Glomerular endothelial cell (primary cell): ENCODE data around the gene LRP1B. TPM values are rescaled to one million over a fixed set of nuclear protein-coding genes. Genes with fewer than 3 reads are reported as not detected.

ENCODE experiments used
- DNase-seq: peaks from one replicate; pipeline ENCODE4 v3.0.0-alpha.2; 2011; ENCODE audit warnings: low read depth, low spot score; ENCODE audit errors: extremely low read depth
- total RNA-seq: library from RNA; depleted of rRNA; stranded (reverse); fragments of >200 nt; gene quantifications from 2 replicates; pipeline ENCODE4 v1.2.3, GENCODE V29; 2015

LRP1B gene
- total RNA-seq, 1 donor from 2014 or later: not detected

DNA sequence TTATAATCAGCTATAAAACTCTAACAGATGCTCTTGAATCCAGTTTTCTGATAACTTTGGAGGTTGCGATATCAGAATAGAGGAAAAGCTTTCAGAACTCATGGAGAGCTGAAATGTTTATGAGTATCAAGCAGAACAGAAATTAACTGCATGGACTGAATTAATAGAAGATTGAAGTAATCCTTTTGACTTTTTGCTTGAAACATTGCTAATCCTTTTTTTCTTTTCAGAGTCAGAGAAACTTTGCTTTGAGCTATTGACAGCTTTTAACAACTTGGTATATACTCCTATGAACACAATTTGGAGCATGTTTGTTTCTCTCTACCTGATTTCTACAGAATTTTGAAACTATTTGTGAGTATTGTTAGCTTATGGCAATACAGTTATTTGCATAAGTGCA is 1254.8 kb downstream of the LRP1B start:
- no peak for DNase-seq

DNA sequence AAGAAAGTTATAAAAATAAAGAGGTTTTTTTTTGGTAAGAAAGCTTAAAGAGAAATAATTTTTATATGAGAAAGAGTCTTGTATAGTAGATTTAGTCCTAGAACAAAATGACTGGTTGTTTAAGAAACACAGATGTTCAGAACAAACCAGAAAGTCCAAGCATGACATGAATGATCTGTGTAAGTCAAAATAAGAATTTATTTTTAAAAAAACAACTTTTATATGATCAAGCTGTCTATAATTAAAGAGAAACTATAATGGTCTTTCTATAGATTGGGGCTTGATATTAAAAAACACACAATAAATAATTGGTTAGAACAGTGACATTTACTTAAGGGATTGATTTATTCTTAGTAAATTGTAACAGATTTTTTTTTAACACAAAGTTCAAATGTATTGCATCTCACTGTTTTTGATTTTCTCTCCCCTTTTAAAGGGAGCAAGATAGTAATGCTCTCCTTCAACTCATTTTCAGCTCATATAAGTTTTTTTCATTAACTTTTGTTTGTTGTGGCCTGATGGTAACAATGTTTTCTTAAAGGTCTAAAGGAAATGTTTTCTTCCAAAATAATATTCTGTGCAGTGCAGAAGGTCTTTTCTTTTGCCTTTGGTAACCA is 1256.8 kb downstream of the LRP1B start:
- no peak for DNase-seq

DNA sequence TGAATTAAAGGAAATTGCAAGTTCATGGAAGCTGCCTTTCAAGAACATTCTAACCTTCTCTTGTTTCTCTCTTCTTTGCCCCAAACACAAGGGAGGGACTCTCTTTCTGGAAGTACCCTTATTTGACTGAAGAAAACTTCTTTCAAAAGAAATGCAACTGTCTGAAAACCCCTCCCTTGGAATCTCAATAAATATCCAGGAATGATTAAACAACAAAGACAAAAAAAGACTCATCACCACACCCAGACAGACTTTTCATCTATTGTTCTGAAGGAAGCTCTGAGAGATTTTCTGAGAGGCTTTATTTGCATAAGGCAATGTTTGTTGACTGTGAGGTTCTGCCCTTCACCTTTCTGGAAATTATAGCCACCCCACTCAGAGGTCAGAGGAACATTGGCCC is 1260.9 kb downstream of the LRP1B start:
- no peak for DNase-seq

DNA sequence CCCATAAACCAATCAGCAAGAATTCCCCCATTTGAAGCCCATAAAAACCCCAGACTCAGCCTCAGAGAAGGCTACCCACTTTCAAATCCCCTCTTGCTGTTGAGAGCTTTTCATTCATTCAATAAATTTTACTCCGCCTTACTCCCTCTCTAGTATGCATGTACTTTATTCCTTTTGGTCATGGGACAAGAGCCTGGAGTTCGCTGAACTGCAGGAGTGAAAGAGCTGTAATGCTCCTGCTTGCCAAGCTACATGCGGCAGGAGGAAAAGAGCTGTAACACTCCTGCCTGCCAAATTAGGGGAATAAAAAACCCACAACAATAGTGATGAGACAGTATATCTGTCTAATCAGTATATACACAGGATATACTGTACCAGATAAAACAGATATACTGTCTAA is 1261.7 kb downstream of the LRP1B start:
- DNase-seq: no peak

DNA sequence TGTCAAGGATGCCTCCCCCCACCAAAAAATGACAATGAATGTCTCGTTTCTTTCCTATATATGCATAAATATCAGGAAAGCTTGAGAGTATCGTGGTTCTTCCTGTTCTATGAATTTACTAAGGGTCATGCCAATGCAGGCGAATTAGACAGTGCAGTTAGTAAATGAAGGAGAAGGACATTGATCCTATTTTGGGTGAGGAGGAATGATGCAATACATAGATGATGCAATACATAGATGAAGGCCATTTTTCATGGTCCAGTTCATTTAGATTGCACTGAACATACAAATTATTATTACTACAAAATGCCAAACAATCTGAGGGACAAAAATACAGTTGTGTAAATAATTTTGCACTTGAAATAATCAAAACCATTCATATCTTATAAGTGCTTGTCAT is 1265.0 kb downstream of the LRP1B start:
- no peak for DNase-seq

DNA sequence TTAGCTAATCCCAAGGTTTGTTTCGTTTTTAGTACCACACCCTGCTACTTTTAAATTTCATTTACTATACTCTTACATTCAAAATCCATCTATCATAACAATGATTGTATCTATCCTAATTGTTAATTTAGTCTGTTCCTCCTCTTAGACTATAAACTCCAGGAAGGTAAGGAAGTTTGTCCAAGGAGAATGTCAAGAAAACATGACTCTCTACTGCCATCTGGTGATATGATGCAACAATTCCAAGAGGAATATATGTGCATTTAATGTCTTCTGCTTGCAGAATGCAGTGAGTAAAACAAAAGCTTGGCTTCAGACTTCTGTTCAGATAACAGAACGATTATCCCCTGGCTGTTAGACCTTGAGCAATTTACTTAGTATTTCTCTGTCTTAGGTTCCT is 1267.1 kb downstream of the LRP1B start:
- peak; percentile 74 for DNase-seq

DNA sequence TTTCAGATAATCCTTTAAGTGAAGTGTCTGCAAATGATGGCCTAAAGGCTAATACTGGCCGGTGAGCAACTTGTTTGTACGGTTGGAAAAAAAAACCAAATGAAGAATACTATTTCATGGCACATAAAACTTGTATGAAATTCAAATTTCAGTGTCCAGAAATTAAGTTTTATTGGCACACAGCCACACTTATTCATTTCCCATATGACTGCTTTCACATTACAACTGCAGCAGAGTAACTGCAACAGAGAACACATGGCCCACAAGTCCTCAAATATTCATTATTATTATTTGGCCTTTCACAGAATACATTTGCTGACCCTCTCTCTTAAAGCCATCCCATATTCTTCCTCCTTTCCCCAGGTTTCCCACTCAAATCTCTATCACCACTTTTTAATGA is 1268.6 kb downstream of the LRP1B start:
- DNase-seq: no peak

DNA sequence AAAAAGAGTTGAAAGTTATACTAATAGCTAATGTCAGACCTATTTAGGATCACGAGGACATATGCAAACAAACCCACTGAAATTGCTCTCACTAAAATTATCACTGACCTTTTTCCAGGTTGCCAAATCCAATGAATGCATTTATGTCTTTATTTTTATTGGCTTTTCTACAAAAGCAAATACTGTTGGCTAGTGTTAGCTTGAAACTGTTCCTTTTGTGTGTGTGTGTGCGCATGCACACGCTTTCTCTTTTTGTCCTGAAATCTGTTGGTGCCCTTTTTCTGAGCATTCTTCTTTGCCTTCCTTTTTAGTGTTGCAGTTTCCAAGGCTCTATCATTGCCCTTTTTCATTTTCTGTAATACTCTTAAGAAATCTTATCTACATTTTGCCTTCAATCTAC is 1269.2 kb downstream of the LRP1B start:
- no peak for DNase-seq

DNA sequence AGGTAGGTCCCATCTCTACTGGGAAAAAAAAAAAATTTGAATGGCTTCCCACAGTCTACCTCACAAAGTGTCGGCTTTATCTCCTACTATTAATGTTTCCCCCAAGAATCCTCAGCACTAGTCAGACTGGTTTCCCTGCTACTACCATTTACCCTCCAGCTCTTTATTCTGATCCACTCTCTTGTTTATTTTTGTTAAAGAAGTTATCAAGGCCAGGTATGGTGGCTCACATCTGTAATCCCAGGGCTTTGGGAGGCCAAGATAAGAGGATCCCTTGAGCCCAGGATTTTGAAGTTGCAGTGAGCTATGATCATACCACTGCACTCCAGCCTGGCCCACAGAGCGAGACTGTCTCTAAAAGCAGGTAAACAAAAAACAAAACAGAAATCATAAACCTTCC is 1275.3 kb downstream of the LRP1B start:
- no peak for DNase-seq

DNA sequence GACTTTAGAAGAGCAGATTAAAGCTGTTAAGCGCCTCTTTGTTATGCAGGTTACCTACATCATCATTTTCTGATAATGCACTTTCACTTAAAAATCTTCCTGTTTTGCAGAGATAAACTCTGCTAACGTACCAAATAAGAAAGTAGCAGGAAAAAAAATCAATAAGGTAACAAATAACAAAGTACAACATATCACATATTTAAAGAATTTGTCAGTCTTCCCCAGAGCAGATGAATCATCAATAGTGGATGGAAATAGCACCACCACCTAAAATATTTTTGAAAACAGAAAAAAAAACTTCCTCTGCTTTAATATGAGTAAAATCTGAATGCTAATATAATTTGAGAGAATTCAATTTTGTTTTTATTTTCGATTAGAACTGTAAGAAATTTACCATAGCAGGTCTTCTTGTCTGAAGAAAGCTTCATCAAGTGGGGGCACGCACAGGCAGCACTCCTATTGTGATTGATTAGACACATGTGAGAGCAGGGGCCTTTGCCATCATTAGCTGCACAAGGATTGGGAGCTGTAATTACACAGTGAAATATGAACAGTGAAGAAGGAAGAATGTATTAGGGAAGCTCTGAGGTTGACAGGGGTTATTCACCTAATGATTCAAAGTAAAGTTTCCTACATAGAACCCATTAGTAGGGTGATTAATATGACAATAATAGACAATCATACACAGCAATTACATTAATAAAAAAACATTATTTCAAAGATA is 1279.4 kb downstream of the LRP1B start:
- DNase-seq: no peak

DNA sequence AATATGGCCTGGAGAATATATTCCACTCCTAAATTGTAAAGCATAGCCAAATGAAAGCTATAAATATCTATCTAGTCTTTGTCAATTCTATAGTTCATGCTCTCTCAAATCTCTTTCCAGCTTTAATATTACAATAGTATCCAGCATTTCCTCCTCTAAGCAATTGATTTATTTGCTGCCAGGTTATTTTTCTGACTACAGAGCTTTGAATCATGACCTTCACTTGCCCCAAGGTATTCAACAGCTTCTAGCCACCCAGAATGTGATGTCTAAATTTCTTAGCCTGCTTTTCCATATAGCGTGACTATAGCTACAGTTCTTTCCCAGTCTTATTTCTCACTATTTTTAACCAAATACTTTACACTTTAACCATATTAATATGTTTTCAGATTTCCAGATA is 1287.6 kb downstream of the LRP1B start:
- no peak for DNase-seq

DNA sequence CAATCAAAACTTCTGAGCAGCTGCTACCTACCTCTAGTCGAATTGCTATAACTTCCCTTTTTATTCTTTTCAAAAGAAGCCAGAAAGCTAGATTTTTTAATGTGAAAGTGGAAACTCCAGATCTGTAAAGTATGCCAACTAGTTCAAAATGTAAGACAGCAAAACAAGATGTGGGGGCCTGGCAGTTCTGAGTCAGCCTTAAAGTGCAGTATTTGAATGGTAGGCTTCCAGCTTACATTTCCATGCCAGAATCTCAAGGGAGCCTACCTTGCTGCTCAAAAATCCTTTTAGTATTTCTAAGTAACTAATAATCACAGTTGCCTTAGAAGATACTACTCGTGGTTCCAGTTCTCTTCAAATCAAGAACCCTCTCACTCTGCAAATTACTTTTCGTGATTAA is 1288.7 kb downstream of the LRP1B start:
- no peak for DNase-seq

DNA sequence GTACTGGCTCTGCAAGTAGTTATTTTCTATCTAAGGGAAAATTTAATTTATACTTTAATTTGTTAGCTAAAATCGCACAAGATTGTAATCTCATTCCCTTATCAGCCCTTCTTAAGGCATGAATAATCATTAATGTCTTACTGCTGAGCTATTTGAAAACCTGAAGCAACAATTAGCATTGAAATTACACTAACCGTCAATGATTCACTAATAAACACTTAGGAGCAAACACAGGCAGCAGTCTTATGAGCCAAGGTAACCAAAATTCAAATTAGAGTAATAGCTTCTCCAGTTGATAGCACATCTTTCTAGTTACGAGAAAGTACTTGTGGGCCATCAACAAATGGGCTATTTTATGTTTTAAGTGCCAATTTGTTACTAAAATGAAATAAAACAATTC is 1289.7 kb downstream of the LRP1B start:
- DNase-seq: no peak

DNA sequence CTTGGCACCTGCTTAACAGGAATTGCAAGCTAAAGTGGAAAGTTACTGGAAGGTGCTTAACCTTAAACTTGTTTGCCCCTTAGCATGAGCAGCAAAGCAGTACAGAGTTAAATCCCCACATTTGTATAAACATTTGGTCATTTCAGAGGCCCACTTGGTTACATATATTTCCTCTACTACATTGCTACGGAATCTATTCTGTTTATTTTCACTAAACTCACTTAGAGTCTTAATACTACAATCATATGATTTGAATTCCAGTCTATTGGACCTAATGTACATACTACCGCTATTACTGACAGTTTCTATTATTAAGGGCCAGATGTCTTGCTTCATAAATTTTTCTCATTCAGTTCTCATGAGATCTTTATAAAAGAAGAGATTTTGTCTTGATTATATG is 1294.0 kb downstream of the LRP1B start:
- no peak for DNase-seq

DNA sequence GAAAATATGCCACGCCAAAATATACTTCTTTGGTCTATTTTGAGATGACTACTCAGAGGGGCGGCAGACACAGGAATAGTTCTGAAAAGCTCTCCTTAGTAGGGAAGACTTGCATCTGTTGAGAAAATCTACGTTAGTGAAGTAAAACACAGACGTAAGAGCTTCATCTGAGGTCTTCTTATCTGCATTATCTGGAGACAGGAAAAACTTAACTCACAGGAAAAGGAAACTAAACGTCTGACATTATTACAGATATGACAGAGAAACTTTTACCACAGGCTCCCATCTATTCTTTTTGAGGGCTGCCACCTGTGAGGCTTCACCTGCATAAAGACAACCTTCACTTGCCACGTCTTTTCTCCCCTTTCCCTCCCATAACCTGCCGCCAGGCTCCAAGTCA is 1295.7 kb downstream of the LRP1B start:
- peak; percentile 9 for DNase-seq

DNA sequence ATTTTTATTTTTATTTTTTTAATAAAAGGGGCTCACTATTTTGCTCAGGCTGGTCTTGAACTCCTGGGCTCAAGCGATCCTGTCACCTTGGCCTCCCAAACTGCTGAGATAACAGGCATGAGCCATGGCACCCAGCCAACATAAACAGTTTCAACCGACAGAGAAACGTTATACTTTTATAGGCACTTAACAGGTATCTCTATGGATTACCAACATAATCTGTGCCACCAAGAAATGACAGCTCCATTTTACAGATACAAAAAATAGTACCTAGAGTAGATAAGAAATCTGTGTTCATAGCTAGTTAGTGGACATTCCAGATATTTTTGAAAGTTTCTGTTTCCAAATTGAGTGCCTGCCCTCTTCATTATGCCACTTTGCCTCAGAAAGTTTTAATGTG is 1316.7 kb downstream of the LRP1B start:
- no peak for DNase-seq

DNA sequence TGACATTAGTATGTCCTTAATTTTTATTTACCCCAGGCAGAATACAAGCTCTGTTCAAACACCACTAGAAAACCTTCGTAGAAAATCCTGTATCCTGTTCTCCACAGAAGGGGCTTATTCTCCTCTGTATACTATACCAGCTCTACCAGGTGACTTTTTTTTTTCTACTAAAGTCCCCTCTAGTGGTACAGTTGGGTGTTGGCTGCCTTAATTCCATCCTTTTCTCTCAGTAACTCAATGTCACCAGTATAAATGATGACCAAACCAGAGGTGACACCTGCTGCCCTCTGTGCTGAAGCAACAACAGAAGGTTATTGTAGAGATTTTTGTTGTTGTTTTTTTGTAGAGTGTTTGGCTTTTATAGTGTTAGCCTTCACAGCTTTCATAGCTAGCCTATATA is 1322.0 kb downstream of the LRP1B start:
- no peak for DNase-seq

DNA sequence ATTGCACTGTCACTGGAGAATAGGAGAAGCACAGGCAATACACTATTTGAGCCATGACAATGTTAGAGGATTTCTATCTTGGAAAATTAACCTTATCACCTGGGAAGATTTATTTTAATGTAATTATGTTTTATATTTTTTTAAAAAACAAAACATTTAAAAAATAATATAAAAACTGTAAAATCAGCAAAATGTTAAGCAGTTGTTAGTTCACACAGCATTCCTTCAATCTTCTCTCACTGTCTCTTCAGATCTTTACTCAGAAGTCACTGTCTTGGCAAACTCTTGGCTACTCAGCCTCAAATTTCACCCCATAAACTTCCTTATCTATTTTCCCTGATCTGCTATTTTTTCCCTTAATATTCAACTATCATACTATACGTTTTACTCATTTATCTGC is 1322.6 kb downstream of the LRP1B start:
- DNase-seq: no peak

DNA sequence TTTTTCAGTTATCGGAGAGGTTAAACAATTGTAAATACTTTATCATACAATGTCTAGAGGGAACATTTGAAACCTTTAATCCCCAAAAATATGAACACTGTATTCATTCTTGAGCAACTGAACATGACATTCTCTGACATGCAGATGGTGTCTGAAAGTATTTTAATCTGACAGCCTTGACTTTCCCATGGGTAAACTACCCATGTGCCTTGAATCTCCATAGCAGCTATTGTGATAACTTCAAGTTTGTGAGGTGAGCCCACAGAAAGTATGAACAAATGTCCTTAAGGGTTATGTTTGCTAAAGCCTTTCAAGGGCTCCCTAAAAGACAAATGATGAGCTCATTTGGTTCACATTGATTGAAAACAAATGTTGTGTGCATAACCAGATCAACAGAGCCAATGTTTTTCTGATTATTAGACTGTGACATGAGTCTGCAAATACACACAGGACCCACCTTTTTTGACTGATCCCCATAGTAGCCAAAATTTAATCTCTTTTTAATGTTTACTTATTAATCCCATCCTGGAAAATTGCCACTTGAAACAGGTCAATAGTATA is 1326.0 kb downstream of the LRP1B start:
- DNase-seq: no peak

DNA sequence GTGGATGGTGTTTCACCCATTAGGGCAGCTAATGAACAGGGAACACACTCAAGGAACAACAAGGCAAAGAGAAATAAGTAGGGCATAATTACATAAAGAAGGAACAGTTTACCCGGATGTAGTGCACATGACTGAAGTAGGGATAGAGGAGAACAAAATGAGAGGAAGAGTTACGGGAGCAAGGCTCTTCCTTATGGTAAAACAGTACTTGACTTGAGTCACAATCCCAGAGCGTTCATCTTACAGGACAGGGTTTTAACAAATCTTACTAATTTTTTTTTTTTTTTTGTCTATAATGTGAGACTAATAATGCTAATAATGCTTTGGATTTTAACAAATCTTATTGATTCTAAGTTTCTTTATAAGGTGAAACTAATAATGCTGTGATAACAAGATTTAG is 1329.5 kb downstream of the LRP1B start:
- no peak for DNase-seq

DNA sequence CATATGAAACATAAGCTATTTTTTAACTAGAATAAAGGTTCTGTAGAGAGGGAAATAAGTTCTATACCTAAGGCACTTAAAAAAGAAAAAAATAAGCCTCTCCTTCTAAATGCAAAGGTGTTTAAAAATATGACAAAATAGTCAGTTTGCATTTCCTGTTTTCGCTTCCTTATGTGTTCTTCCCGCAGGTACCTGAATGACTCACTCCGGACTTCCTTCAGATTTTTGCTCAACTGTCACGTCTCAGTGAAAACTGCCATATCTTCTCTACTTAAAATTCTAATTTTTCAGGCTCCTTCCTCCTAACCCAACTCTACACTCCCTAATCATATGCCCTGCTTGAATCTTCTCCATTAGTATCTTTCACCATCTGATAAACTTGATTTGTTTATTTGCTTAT is 1333.1 kb downstream of the LRP1B start:
- no peak for DNase-seq

DNA sequence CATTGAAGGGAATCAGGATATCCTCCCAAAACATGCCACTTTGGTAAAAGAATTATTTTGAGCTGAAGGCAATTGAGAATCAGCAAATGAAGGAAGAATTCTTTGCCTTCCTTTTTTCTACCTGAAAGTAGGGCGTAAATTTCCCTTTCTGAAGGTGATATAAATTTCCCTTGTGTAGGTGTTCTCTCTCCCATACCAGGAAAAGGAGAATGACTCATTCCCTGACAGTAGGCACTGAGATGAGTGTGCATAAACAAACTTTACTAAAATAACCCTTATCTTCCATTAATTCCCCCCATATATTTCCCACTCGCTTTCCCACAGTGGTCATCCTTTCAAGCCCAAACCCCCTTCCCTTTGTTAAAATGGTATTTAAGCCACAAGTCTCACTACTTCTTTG is 1339.0 kb downstream of the LRP1B start:
- DNase-seq: no peak

DNA sequence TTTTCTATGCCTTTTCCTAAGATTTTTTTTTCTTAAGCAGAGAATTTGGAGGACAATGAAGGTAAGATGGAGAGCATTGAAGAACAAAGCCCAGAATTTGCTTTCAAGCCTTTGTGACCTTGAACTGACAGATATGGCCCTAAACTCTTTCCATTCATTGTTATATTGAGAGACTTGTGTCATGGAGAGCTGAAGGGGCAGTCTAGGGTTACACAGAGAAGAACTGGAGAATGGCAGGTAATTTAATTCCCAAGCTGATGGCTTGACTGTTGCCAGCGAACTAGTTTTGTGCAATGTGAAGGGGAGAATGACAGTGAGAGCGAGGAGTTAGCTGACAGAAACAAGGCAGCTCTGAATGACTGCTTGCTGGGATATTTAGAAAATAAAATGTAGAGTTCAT is 1344.2 kb downstream of the LRP1B start:
- no peak for DNase-seq
